ENCODE results near the gene DISP3.

Gene DISP3

DNA sequence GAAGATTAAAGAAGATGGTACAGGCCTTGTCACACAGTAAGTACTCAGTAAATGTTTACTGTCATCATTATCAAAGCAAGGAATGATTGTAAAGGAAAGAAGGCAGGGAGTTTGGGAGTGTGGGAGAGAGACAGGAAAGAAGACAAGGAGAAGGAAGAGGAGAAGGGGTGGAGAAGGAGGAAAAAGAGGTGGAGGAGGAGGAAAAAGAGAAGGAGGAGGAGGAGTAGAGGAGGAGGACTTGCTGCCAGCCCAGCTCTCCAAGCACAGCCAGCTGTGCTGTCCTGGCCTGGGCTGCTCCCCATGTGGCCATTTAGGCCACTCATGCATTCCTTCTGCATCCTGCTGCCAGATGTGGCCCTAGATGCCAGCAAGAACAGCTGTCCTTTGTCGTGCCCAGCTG lies 7.5 kb upstream of the DISP3 start:
- H3K4me1 ChIP-seq (ENCODE audit: control insufficient read depth, insufficient read depth, low read length): no peaks in the 10 kb centered on the region
- H3K27ac ChIP-seq (ENCODE audit: insufficient read depth, low read depth, low read length, poor library complexity, severe bottlenecking): no peak overlapping the region
- H3K27me3 ChIP-seq (ENCODE audit: control insufficient read depth, insufficient read depth, low read length, poor library complexity, severe bottlenecking): peaks cover 6% of the 10 kb centered on the region
- H3K4me3 ChIP-seq (ENCODE audit: insufficient read depth, low read depth, low read length): no peak overlapping the region
- no peaks in the 10 kb centered on the region for H3K9me3 ChIP-seq (ENCODE audit: control insufficient read depth, low read length)
- WGBS, 2 experiments: 25 to 42% methylated on average over 1 of the region's 1 CpG
- H3K36me3 ChIP-seq (ENCODE audit: control insufficient read depth, insufficient read depth, low read length): no peaks in the 10 kb centered on the region

DNA sequence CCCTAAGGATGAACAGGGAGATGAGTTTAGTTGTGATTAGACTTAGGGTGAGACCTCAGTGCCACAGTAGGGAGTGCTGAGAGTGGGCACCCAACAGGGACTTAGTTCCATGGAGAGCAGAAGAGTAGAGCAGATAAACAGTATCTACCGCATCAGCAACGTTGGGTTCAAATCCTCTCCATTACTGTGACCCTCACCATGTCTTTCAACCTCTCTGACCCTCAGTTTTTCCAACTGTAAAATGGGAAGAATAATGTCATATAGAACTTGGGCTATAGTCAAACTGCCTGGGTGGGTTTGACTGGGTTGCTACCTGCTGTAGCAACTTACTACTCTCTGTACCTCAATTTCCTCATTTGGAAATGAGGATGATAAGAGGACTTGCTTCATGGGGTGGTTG lies 6.7 kb upstream of the DISP3 start:
- no peaks in the 10 kb centered on the region for H3K36me3 ChIP-seq (ENCODE audit: control insufficient read depth, insufficient read depth, low read length)
- peaks cover 15% of the 10 kb centered on the region for H3K27me3 ChIP-seq (ENCODE audit: control insufficient read depth, insufficient read depth, low read length, poor library complexity, severe bottlenecking)
- H3K9me3 ChIP-seq (ENCODE audit: control insufficient read depth, low read length): no peaks in the 10 kb centered on the region
- H3K4me1 ChIP-seq (ENCODE audit: control insufficient read depth, insufficient read depth, low read length): no peaks in the 10 kb centered on the region
- H3K4me3 ChIP-seq (ENCODE audit: insufficient read depth, low read depth, low read length): no peak overlapping the region
- no peak overlapping the region for H3K27ac ChIP-seq (ENCODE audit: insufficient read depth, low read depth, low read length, poor library complexity, severe bottlenecking)
- 79 to 94% methylated on average over 2 of the region's 2 CpGs for WGBS, 2 experiments

DNA sequence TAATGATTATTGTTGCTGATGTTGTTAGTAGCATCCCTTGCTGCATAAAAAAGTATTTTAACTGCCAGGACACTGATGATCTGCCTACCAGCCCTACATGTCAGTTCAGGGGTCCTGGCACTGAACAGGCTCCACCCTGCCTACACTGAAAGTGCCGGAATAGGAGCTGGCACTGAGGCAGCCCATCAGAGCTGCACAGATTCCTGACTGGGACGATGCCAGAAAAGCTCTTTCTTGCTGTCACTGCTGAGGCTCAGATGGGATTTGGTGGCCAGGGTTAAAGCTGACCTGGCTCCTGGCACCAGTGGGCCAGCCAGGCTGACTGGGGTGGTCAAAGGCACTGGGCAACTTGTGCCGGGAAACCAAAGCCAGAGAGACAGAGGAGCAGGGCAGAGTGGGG lies 6.2 kb upstream of the DISP3 start:
- no peaks in the 10 kb centered on the region for H3K4me1 ChIP-seq (ENCODE audit: control insufficient read depth, insufficient read depth, low read length)
- no peak overlapping the region for H3K4me3 ChIP-seq (ENCODE audit: insufficient read depth, low read depth, low read length)
- WGBS, 2 experiments: 59 to 63% methylated on average over 3 of the region's 3 CpGs
- H3K27me3 ChIP-seq (ENCODE audit: control insufficient read depth, insufficient read depth, low read length, poor library complexity, severe bottlenecking): peaks cover 19% of the 10 kb centered on the region
- no peaks in the 10 kb centered on the region for H3K36me3 ChIP-seq (ENCODE audit: control insufficient read depth, insufficient read depth, low read length)
- no peaks in the 10 kb centered on the region for H3K9me3 ChIP-seq (ENCODE audit: control insufficient read depth, low read length)
- no peak overlapping the region for H3K27ac ChIP-seq (ENCODE audit: insufficient read depth, low read depth, low read length, poor library complexity, severe bottlenecking)

DNA sequence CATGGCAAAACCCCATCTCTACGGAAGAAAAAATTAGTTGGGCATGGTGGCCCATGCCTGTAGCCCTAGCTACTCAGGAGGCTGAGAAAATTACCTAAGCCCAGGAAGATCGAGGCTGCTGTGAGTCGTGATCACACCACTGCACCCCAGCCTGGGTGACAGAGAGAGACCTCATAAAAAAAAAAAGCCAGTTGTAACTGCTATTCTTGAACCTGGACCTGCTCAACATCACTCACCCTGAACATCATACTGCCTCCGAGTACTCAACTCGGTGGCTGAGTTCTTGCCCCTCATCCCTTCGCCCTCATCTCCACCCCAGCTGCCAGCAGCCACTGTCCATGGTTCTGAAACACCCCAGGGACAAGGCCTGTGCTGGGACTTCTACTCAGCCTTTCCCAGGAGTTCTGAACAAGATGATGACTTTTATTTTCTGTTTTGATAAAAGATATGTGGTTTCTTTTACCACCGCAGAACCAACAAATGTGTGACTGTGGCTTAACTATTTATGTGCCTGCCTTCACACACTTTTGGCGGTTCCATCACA lies 5.4 kb upstream of the DISP3 start:
- H3K27ac ChIP-seq (ENCODE audit: insufficient read depth, low read depth, low read length, poor library complexity, severe bottlenecking): no peak overlapping the region
- H3K27me3 ChIP-seq (ENCODE audit: control insufficient read depth, insufficient read depth, low read length, poor library complexity, severe bottlenecking): peaks cover 27% of the 10 kb centered on the region
- peaks cover 3% of the 10 kb centered on the region for H3K4me1 ChIP-seq (ENCODE audit: control insufficient read depth, insufficient read depth, low read length)
- H3K9me3 ChIP-seq (ENCODE audit: control insufficient read depth, low read length): no peaks in the 10 kb centered on the region
- no peaks in the 10 kb centered on the region for H3K36me3 ChIP-seq (ENCODE audit: control insufficient read depth, insufficient read depth, low read length)
- 57 to 60% methylated on average over 8 of the region's 8 CpGs for WGBS, 2 experiments
- H3K4me3 ChIP-seq (ENCODE audit: insufficient read depth, low read depth, low read length): no peak overlapping the region

DNA sequence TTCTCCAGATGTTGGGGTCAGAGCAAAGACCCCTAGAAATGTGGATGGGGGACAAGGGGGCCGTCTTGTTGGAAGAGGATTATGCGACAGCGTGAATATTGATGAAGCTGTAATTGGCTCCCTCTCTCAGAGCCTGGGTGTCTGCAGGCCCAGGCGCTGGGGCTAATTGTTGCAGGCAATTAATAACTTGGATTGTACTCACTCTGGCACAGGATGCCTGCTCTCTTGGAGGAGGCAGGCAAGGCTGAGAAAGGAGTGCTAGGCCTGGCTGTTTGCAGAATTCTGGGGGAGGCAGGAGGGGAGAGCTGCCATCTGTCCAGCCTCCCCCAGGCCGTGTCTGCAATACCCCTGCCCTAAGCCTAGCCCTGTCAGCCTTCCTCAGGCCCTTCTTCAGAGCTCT lies 4.1 kb upstream of the DISP3 start:
- no peaks in the 10 kb centered on the region for H3K9me3 ChIP-seq (ENCODE audit: control insufficient read depth, low read length)
- no peak overlapping the region for H3K4me3 ChIP-seq (ENCODE audit: insufficient read depth, low read depth, low read length)
- WGBS, 2 experiments: 82 to 84% methylated on average over 5 of the region's 5 CpGs
- peaks cover 7% of the 10 kb centered on the region for H3K4me1 ChIP-seq (ENCODE audit: control insufficient read depth, insufficient read depth, low read length)
- no peaks in the 10 kb centered on the region for H3K36me3 ChIP-seq (ENCODE audit: control insufficient read depth, insufficient read depth, low read length)
- H3K27me3 ChIP-seq (ENCODE audit: control insufficient read depth, insufficient read depth, low read length, poor library complexity, severe bottlenecking): peaks cover 33% of the 10 kb centered on the region
- no peak overlapping the region for H3K27ac ChIP-seq (ENCODE audit: insufficient read depth, low read depth, low read length, poor library complexity, severe bottlenecking)

DNA sequence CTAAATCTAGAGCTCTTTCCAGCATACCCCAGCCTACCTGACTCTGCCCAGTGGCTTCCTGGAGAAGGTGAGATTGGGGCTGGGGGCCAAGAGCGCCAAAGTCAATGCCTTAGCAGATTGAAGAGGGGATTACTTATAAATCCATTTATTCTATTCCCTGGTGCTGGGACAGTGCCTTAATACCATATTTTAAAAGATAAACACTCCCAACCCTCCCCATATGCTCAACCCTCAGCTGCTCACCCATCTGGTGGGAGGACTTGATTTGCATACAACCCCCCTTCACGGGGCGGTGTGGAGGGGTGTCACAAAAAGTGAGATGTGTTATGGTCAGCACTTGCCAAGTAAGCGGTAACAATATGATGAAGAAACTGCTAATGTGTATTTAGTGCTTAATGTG lies 3.2 kb upstream of the DISP3 start:
- peaks cover 43% of the 10 kb centered on the region for H3K27me3 ChIP-seq (ENCODE audit: control insufficient read depth, insufficient read depth, low read length, poor library complexity, severe bottlenecking)
- peaks cover 15% of the 10 kb centered on the region for H3K4me1 ChIP-seq (ENCODE audit: control insufficient read depth, insufficient read depth, low read length)
- H3K9me3 ChIP-seq (ENCODE audit: control insufficient read depth, low read length): no peaks in the 10 kb centered on the region
- H3K36me3 ChIP-seq (ENCODE audit: control insufficient read depth, insufficient read depth, low read length): no peaks in the 10 kb centered on the region
- H3K4me3 ChIP-seq (ENCODE audit: insufficient read depth, low read depth, low read length): no peak overlapping the region
- 79 to 87% methylated on average over 4 of the region's 4 CpGs for WGBS, 2 experiments
- H3K27ac ChIP-seq (ENCODE audit: insufficient read depth, low read depth, low read length, poor library complexity, severe bottlenecking): no peak overlapping the region

DNA sequence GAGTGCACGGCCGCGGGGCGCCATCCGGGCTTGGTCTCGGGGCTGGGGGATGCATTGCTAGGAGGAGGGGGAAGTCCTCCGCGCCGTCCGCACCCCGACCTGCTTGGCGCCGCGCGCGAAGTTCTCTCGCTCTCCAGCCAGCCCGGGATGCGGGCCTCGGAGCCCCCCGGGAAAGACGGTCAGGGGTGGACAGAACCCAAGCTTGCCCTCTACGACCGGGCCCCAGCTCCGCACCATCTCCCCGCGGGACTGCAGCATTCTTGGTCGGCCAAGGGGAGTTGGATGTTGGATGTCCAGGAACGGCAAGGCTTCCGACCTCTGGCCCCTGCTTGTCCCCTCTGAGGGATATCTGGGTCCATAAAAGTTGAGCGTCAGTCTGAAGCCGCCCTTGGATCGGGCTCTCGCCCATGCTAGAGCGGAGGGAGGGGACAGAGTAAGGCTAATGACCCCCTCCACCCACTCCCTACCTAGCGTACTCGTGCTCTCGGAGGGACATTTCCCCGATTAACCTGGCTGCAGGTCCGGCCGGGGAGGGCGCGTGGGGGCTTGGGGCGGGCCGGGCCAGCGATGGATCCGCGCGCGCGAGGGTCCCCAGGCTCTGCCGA lies 522 bp downstream of the DISP3 start:
- Histone ChIP-seq H3K27ac (ENCODE audit: insufficient read depth, low read depth, low read length, poor library complexity, severe bottlenecking) (peak overlapping the region; percentile 98), H3K4me1 (ENCODE audit: control insufficient read depth, insufficient read depth, low read length) (peaks cover 15% of the 10 kb centered on the region), H3K4me3 (ENCODE audit: insufficient read depth, low read depth, low read length) (peak overlapping the region; percentile 70), H3K36me3 (ENCODE audit: control insufficient read depth, insufficient read depth, low read length) (no peaks in the 10 kb centered on the region), H3K27me3 (ENCODE audit: control insufficient read depth, insufficient read depth, low read length, poor library complexity, severe bottlenecking) (peaks cover 43% of the 10 kb centered on the region), H3K9me3 (ENCODE audit: control insufficient read depth, low read length) (no peaks in the 10 kb centered on the region)
- WGBS, 2 experiments: 0 to 1% methylated on average over 48 to 52 of the region's 52 CpGs

DNA sequence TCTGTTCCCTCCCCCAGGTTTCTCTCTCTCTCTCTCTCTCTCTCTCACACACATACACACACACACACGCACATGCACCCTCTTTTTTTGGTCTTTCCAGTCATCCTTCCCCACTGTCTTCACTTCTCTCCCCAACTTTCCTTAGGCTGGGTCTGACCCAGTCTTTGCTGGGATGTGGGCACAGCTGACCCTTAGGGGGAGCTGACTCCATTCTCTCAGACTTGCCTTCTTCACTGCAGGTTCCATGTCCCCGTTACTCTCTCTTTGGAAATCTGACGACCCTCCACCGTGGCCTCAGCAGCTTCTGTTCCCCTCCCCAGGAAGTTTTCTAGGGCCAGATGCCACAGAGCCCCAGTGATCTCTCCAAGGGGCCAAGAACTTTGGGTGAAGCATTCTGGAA lies 2.1 kb downstream of the DISP3 start:
- H3K27ac ChIP-seq (ENCODE audit: insufficient read depth, low read depth, low read length, poor library complexity, severe bottlenecking): no peak overlapping the region
- H3K9me3 ChIP-seq (ENCODE audit: control insufficient read depth, low read length): no peaks in the 10 kb centered on the region
- peaks cover 19% of the 10 kb centered on the region for H3K4me1 ChIP-seq (ENCODE audit: control insufficient read depth, insufficient read depth, low read length)
- no peaks in the 10 kb centered on the region for H3K36me3 ChIP-seq (ENCODE audit: control insufficient read depth, insufficient read depth, low read length)
- 33 to 41% methylated on average over 4 of the region's 4 CpGs for WGBS, 2 experiments
- peaks cover 41% of the 10 kb centered on the region for H3K27me3 ChIP-seq (ENCODE audit: control insufficient read depth, insufficient read depth, low read length, poor library complexity, severe bottlenecking)
- no peak overlapping the region for H3K4me3 ChIP-seq (ENCODE audit: insufficient read depth, low read depth, low read length)

DNA sequence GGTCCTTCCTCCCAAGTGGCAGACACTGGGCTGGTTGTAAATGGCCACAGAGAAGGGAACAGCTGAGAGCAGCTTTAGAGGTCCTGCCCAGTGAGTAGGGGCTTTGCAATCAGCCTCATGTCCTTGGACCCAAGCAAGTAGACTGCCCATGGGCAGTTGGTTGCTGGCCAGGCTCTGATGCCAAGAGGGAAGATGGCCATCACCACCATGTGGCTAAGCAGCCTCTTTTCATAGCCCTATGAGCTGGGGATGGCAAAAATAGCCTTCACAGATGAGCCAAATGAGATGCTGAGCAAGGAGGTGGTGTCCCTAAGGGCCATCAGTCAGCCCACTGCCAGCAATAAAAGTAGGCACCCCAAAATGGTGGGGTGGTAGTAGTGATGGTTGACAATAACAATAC lies 3.2 kb downstream of the DISP3 start:
- H3K4me1 ChIP-seq (ENCODE audit: control insufficient read depth, insufficient read depth, low read length): peaks cover 26% of the 10 kb centered on the region
- no peaks in the 10 kb centered on the region for H3K36me3 ChIP-seq (ENCODE audit: control insufficient read depth, insufficient read depth, low read length)
- peaks cover 30% of the 10 kb centered on the region for H3K27me3 ChIP-seq (ENCODE audit: control insufficient read depth, insufficient read depth, low read length, poor library complexity, severe bottlenecking)
- no peak overlapping the region for H3K4me3 ChIP-seq (ENCODE audit: insufficient read depth, low read depth, low read length)
- H3K27ac ChIP-seq (ENCODE audit: insufficient read depth, low read depth, low read length, poor library complexity, severe bottlenecking): no peak overlapping the region
- no peaks in the 10 kb centered on the region for H3K9me3 ChIP-seq (ENCODE audit: control insufficient read depth, low read length)

DNA sequence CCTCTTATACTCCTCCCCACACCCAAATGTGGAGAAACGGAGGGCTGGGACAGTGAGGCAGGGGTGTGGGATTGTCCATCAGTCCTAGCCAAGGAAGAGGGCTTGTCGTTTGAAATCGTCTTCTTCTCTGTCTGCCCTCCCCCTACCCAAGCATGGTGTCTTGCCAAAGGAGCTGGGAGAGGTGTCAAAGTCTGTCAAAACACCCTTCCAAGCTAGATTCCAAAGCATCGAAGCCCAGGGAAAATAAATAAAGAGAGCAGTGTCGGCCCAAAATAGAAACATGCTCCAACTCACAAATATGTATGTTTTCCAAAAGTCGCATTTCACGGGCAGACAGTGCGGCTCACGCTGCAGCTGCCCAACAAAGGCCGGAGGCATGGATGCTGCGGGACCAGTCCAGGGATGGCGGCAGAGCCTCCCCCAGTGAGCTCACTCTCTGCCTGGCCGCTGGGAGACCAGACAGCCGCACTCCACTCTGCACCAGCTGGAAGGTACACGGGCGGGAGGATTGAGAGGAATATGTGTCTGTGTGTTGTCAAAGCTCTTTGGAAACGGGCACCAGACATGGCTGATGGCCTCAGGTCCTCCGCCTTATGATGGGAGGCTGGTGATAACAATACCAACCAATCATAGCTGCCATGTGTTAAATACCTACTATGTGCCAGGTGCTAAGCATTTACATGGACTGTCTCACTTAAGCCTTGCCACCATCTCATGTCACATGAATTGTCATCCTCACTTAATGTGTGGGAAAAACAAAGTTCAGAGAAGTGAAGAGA lies 3.9 kb downstream of the DISP3 start:
- 92% methylated on average over 17 to 18 of the region's 18 CpGs for WGBS, 2 experiments
- Histone ChIP-seq H3K27ac (ENCODE audit: insufficient read depth, low read depth, low read length, poor library complexity, severe bottlenecking) (no peak overlapping the region), H3K4me1 (ENCODE audit: control insufficient read depth, insufficient read depth, low read length) (peaks cover 33% of the 10 kb centered on the region), H3K4me3 (ENCODE audit: insufficient read depth, low read depth, low read length) (no peak overlapping the region), H3K36me3 (ENCODE audit: control insufficient read depth, insufficient read depth, low read length) (no peaks in the 10 kb centered on the region), H3K9me3 (ENCODE audit: control insufficient read depth, low read length) (no peaks in the 10 kb centered on the region), H3K27me3 (ENCODE audit: control insufficient read depth, insufficient read depth, low read length, poor library complexity, severe bottlenecking) (peaks cover 23% of the 10 kb centered on the region)

Measured in ectodermal cell (in vitro differentiated cells).